ENCODE data around the gene ATP1A1. TPM values are rescaled to one million over a fixed set of nuclear protein-coding genes. Genes with fewer than 3 reads are reported as not detected.

Gene ATP1A1
- total RNA-seq, 1 donor from 2014 or later = 358 TPM

- Histone ChIP-seq H3K36me3 (no peaks in the 10 kb centered on the region), H3K4me3 (no peak overlapping the region), H3K9me3 (no peaks in the 10 kb centered on the region), H3K27ac (no peak overlapping the region), H3K4me1 (no peaks in the 10 kb centered on the region), H3K27me3 (no peaks in the 10 kb centered on the region)
- intact Hi-C loops (cut with DNase I) = loop anchor here (10.0 kb wide), 1 partner anchor 124 kb away; no protein-coding TSS in a partner anchor
- TF ChIP-seq POLR2AphosphoS5 (IDR thresholded peaks at IDR 0.05; ENCODE audit: insufficient read depth in 1 of 2, low read depth in 1 of 2) (no peak), CTCF (IDR thresholded peaks at IDR 0.05) (peak in 1 of 3 experiments; percentile 22)
- DNase-seq (ENCODE audit: extremely low spot score in 2 of 2) = no peak
Measured at GRCh38 chr1:116360429-116361173, 12.4 kb upstream of the ATP1A1 start.

DNA sequence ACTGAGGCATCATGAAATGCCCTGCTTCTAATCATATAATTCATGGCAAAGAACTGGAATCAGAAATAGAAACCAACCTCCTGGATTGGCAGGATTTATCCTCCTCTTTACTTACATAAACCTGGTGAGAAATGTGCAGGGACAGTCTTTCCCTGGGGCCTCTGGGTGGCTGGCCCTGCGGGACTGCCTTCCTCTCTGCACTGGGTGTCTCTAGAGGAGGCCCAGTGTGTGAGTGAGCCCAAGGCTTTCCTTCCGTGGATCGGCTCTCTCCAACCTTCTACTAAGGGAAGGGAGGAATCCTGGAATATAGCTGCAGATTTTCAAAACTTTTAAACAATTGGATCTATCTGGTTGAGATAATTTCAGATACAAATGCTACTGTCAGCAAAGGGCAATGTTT is 11.4 kb upstream of the ATP1A1 start:
- Histone ChIP-seq H3K4me1 (no peaks in the 10 kb centered on the region), H3K27ac (no peak overlapping the region), H3K4me3 (no peak overlapping the region), H3K36me3 (no peaks in the 10 kb centered on the region), H3K27me3 (no peaks in the 10 kb centered on the region), H3K9me3 (no peaks in the 10 kb centered on the region)
- intact Hi-C loops (cut with DNase I) = loop anchor here (10.0 kb wide), 1 partner anchor 123 kb away; no protein-coding TSS in a partner anchor
- no peak for DNase-seq (ENCODE audit: extremely low spot score in 2 of 2)
- TF ChIP-seq POLR2AphosphoS5 (IDR thresholded peaks at IDR 0.05; ENCODE audit: insufficient read depth in 1 of 2, low read depth in 1 of 2) (no peak), POLR2A (IDR thresholded peaks at IDR 0.05) (no peak), CTCF (IDR thresholded peaks at IDR 0.05) (no peak)

DNA sequence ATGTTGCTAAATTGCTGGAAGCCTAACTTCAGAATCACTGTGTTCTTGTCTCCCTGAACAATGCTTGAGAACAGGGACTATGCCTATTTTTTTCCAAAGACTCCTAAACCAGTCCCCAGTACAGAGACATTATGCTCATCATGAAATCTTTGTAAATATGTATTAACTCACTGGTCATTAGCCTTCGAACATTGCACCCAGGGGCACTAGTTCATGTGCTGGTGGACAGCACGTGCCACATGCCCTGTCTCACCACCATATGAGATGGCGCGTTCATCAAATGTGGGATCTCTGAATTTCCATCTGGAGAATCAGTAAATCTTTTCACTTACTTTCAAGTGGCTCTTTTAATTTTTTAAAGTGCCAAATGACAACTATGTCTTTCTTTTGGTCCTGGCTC is 11.0 kb upstream of the ATP1A1 start:
- Histone ChIP-seq H3K4me3 (no peak overlapping the region), H3K36me3 (no peaks in the 10 kb centered on the region), H3K27me3 (no peaks in the 10 kb centered on the region), H3K4me1 (no peaks in the 10 kb centered on the region), H3K27ac (no peak overlapping the region), H3K9me3 (no peaks in the 10 kb centered on the region)
- no peak for DNase-seq (ENCODE audit: extremely low spot score in 2 of 2)
- TF ChIP-seq POLR2A (IDR thresholded peaks at IDR 0.05) (no peak), CTCF (IDR thresholded peaks at IDR 0.05) (no peak), POLR2AphosphoS5 (IDR thresholded peaks at IDR 0.05; ENCODE audit: insufficient read depth in 1 of 2, low read depth in 1 of 2) (no peak)
- intact Hi-C loops (cut with DNase I) = loop anchor here (10.0 kb wide), 1 partner anchor 123 kb away; no protein-coding TSS in a partner anchor

GRCh38 chr1:116365353-116365780 is 7.7 kb upstream of the ATP1A1 start:
- H3K27ac ChIP-seq = no peak overlapping the region
- intact Hi-C loops (cut with DNase I) = loop anchor here (10.0 kb wide), 1 partner anchor 119 kb away; no protein-coding TSS in a partner anchor
- H3K4me3 ChIP-seq = no peak overlapping the region
- no peaks in the 10 kb centered on the region for H3K4me1 ChIP-seq
- H3K27me3 ChIP-seq = no peaks in the 10 kb centered on the region
- no peak for DNase-seq (ENCODE audit: extremely low spot score in 2 of 2)
- H3K9me3 ChIP-seq = no peaks in the 10 kb centered on the region
- TF ChIP-seq POLR2A (IDR thresholded peaks at IDR 0.05) (no peak), CTCF (IDR thresholded peaks at IDR 0.05) (no peak), POLR2AphosphoS5 (IDR thresholded peaks at IDR 0.05; ENCODE audit: insufficient read depth in 1 of 2, low read depth in 1 of 2) (no peak)
- no peaks in the 10 kb centered on the region for H3K36me3 ChIP-seq

GRCh38 chr1:116365857-116366256 is 7.2 kb upstream of the ATP1A1 start:
- intact Hi-C loops (cut with DNase I) = loop anchor here (10.0 kb wide), 1 partner anchor 119 kb away; no protein-coding TSS in a partner anchor
- Histone ChIP-seq H3K36me3 (no peaks in the 10 kb centered on the region), H3K27ac (no peak overlapping the region), H3K4me1 (no peaks in the 10 kb centered on the region), H3K4me3 (no peak overlapping the region), H3K9me3 (no peaks in the 10 kb centered on the region), H3K27me3 (no peaks in the 10 kb centered on the region)
- no peak for TF ChIP-seq POLR2A (IDR thresholded peaks at IDR 0.05)
- TF ChIP-seq CTCF (IDR thresholded peaks at IDR 0.05) = no peak
- TF ChIP-seq POLR2AphosphoS5 (IDR thresholded peaks at IDR 0.05; ENCODE audit: insufficient read depth in 1 of 2, low read depth in 1 of 2) = no peak
- DNase-seq (ENCODE audit: extremely low spot score in 2 of 2) = no peak

Measured in vagina (tissue), 2 donors.